A673 (cell line): ENCODE measurements around the gene CRB2.

Source experiments
- EZH2 ChIP-seq: fragments of 200-600 bp; sonication (generic); IDR thresholded peaks from 2 replicates; pipeline ENCODE4 v1.6.1; 2017; ENCODE audit warnings: borderline replicate concordance, low read depth, mild to moderate bottlenecking, mixed read lengths, antibody characterized with exemption, low read length; ENCODE audit not compliant: poor library complexity, severe bottlenecking
- TF ChIP-seq, protein P1 (sequence below): fragments of 300-800, 200-600 bp; sonication (generic); conservative IDR thresholded peaks from 2 replicates; pipeline ENCODE4 v1.5.1; 2017; ENCODE audit warnings: low read depth, mild to moderate bottlenecking, antibody characterized with exemption, low read length, moderate library complexity, mixed read lengths

DNA sequence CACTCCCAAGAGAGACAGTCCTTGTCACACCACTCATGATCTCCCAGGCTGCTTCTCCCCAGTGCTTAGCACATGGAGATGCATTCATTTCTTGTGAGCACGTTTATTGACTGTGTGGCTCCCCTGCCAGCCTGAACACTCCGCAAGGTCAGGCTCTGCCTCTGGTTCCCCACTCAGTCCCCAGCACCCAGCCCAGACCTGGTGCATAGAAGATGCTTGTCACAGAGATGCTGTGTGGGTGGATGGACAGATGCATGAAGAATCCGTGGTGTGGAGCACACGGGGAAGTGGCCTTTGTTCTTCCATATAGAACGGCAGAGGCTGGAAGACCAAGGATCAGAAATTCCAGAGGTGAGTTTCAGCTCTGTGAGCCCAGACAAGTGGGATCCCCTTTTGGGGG, 13.8 kb upstream of the CRB2 start:
- TF ChIP-seq, protein P1, sequence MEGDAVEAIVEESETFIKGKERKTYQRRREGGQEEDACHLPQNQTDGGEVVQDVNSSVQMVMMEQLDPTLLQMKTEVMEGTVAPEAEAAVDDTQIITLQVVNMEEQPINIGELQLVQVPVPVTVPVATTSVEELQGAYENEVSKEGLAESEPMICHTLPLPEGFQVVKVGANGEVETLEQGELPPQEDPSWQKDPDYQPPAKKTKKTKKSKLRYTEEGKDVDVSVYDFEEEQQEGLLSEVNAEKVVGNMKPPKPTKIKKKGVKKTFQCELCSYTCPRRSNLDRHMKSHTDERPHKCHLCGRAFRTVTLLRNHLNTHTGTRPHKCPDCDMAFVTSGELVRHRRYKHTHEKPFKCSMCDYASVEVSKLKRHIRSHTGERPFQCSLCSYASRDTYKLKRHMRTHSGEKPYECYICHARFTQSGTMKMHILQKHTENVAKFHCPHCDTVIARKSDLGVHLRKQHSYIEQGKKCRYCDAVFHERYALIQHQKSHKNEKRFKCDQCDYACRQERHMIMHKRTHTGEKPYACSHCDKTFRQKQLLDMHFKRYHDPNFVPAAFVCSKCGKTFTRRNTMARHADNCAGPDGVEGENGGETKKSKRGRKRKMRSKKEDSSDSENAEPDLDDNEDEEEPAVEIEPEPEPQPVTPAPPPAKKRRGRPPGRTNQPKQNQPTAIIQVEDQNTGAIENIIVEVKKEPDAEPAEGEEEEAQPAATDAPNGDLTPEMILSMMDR: no peak
- no peak for TF ChIP-seq EZH2
